Posterior cingulate gyrus (tissue), 11 donors: ENCODE results near the gene GABBR2.
"Not testable (repeated sequence)": the region's sequence is repeated elsewhere in the genome, so short reads cannot be mapped to it uniquely, and the experiment has no call there.

Experiments
- DNase-seq, 10 donors: peaks; one replicate each; pipeline versions ENCODE4 v3.0.0 to v3.0.0-alpha.2; 2020 to 2021; ENCODE audit warnings: mixed read lengths in 3 of 10
- intact Hi-C: fragments of 100-400 bp; cut with DNase I; formaldehyde crosslinking; loops from one replicate; pipeline ENCODE4 v1.15.1; 2023

GABBR2 gene

DNA sequence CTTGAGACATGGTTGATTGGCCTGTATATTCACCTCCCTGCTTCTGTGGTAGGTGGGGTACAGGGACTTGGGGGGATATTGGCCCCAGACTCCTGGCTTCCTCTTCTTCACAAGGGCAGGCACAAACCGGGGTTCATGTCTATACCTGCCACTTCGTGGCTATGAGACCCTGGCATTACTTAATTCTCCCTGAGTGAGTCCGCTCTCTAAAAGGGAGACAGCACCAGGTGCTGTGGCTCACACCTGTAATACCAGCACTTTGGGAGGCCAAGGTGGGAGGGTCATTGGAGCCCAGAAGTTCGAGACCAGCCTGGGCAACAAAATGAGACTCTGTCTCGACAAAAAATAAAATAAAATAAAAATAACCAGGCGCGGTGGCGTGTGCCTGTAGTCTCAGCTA lies 178.5 kb downstream of the GABBR2 start:
- intact Hi-C loops, result no loop called here
- DNase-seq, result no peak

DNA sequence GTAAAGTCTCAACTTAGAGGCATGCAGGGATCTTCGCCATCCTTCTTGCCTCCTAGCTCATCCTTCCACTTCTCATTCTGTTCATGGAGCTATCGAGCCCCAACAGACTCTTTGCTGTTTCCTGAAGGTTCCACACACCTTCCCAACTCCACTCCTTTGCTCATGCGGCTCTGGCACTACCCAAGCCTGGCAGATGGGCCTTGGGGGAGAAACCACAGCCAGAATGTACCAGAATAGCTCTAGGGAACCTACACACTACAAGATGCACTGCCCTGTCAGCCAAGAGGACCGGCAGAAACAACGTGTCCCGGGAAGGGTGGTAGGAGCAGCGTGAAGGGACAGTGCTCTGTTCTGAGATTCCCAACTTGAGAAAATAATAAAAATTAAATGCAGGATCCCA lies 178.9 kb downstream of the GABBR2 start:
- intact Hi-C loops, result no loop called here
- DNase-seq, result peak in 7 of 10 donors; percentile 49 to 92 (median 60)

DNA sequence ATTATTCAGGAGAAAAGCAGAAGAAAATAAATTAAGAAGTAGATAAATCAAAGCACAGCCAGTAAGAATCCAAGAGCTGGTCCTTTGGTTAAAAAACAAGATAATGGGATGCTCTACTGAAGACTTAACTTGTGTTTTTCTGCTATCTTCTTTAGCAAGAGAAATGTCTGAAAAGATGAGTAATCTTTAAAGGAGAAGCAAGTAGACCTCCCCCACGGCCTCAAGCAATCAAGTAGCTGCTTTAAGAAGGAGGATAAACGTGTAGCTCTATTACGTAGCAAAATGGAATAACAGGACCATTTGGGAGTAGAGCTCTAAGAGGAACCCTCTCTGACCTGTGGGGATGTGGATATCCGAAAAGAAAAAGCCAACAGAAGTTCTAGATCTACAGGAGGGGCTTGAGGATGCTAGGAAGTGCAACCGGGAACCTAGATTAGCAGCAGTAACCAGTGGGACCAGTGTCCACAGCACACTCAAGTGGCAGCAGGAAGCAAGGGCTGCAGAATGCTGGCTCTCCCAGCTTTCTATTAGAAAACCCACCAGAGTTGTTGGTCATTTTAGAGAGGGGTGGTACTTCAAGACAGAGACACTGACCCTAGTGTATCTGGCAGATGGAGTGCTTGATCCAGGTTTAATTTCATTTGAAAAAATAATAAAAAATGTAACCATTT lies 185.4 kb downstream of the GABBR2 start:
- intact Hi-C loops, result no loop called here

DNA sequence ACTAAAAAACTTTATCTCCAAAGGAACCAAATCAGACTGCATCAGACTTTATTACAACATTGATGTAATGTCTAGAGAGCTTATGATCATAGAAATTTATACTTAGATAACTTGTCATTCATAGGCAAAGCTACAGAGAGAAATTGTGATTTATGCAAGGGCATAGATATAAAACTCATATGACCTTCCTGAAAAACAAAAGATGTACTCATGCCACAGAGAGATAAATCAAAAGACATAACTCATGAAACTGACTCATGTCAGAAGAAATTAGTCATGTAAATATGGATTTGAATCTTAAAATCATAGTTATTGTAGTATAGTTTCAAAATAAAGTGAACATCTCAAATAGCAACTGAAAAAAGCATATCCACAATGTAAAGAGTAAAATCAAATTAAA lies 186.2 kb downstream of the GABBR2 start:
- intact Hi-C loops, result no loop called here
- DNase-seq, result no peak

More for the DNA sequence above, 185.4 kb downstream of the GABBR2 start:
- DNase-seq, result peak in 1 of 10 donors; percentile 43

DNA sequence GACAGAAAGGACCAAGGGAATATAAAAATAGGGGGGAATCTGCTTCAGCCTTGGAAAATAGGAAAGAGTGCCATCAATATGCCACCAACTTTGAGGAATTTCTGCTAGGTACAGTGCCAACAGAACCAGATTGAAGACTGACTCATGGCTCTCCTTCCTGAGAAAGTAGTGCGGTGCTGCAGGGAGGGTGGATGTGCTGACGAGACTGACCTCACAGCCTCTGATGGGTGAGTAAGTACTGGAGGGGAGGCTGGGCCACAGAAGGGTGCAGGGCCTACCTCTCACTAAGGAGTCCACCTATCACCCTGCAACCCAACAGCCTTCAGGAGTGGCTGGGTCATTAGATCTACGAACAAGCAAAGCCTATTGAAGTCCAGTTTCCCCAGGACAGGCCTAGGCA lies 187.6 kb downstream of the GABBR2 start:
- intact Hi-C loops, result no loop called here
- DNase-seq, result peak in 1 of 10 donors; percentile 72

DNA sequence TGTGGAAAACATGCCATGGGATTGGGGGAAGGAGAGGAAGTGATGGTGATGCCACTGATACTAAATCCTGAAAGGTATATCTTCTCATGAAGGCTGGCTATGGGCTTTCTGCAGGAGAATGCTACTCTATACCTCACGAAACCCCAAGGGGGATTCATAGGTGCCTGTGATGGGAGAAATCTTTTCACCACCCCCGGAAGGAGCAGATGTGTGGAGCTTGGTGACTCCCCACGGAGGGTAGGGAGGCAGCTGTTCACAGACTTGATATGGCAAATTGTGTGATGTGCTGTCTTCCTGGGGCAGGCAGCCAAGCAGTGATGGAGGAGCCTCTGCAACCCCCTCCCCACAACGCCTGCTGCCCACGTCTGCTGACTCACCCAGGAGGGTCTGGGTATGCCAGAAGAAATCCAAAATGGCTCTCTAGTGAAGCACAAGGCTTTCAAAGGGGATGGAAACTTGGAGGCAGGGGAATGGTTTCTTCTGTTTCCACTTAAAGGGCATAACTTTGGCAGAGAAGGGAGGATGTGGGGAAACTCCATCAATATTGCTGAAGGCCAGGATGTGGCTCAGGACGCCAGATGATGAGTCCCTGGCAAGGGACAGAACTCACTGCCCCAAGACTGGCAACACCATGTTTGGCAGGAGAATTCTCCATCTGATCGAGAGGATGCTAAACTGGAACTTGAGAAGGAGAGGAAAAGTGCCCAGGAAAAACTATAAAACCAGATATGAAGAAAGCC lies 188.3 kb downstream of the GABBR2 start:
- intact Hi-C loops, result no loop called here
- DNase-seq, result peak in 1 of 10 donors; percentile 85

DNA sequence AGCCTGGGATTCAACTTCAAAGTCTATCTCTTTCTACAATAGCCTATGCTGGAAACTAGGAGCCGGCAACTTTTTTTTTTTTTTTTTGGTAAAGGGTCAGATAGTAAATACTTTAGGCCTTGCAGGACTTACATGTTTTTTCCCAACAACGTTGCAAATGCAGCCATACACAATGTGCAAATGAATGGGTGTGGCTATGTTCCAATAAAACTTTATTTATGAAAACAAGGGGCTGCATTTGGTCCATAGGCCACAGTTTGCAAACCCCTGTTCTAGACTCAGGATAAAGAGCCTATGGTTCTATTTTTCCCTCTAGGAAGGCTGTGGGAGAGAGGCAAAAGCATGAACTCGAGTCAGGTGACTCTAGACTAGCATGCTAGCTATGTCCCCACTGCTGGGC lies 189.1 kb downstream of the GABBR2 start:
- no peak for DNase-seq

DNA sequence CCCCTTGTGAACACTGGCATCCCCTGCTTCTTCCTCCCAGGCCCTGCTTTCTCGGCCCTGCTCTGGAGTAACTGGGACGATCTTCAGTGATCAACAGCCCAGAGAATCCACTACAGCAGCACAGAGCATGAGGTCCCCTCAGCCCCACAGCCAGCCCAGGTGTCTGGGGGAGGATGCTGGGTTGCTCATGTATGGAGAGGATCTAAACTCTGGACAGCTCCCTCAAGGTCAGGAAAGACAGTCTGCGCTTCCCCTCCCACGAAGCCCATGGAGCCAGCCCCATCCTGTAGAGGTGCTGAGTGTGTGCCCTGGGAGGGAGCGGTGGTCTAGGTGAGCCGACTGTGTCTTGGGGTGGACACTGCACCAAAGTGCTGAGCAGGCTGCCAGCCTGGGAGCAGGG lies 190.2 kb downstream of the GABBR2 start:
- peak in 1 of 10 donors; percentile 68 for DNase-seq
- intact Hi-C loops, result no loop called here

More for the DNA sequence above, 189.1 kb downstream of the GABBR2 start:
- intact Hi-C loops, result no loop called here

DNA sequence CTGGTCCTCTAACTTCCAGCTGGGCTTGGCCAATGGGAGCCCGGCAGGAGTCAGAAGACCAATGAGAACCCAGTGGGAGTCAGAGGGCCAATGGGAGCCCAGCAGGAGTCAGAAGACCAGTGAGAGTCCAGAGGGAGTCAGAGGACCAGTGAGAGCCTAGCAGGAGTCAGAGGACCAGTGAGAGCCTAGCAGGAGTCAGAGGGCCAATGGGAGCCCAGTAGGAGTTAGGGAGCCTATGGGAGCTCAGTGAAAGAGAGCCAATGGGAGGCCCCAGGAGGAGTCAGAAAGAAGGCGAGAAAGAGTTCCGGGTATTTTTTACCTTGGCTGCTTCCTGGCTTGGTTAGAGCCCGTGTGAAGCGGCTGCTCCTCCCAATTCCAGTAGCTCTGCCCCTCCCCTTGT lies 191.0 kb downstream of the GABBR2 start:
- intact Hi-C loops, result no loop called here
- no peak for DNase-seq

DNA sequence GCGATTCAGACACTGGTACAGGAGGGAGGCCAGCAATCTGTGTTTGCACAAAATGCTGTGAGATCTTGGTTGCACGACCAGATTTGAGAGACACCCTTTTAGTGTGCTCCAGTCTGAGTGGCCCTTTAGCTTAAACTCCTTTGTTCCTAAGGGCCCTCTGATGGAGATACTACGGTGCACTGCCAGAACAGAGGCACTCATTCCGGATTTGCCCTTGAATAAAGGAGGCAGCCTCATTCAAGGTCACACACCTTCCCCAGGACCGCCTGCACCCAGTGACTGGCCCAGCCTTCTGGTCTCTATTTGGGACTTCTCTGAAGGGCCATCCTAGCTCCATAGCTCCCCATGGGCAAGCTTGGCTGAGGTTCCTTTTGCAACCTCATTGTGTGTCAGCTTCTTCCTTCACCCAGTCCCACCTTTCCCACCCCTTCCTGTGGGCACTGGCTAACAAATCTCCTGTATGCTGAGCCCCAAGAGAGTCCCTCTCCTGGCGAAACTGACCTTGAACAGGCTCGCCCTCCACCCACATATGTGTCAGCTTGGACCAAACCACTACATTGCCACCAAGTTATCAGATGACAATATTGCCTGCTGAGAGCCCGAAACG lies 191.7 kb downstream of the GABBR2 start:
- intact Hi-C loops, result no loop called here
- DNase-seq, result peak in 1 of 10 donors; percentile 8

DNA sequence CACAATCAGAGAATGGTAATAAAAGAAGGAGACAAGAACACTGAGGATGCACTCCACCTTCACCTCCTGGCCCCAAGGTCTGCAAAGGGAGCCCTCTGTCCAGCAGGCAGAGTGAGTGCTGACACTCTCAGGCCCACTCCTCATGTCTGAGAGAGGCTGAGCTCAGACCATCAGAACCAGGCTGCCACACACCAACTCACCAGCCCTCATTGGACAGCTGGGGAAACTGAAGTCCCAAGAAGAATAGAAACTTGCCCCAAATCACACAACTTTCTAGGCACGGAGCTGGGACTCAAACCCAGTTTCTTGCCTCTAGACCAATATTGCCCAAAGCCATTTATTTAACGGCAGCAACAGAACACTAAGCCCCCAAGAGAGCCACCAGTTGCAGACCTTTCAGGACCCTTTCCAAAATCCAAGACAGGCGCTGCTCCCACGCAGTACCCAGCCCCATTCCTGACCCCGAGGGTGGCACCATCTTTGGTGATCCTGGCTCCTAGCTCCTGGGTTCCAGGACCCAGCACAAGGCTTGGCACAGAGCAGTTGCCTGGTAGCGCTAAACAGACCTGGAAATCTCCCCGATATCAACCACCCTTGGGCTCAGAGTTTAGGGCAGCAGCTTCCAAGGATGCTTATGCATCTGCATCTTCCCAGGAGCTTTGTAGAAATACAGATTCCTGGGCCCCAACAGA lies 192.4 kb downstream of the GABBR2 start:
- intact Hi-C loops, result no loop called here
- peak in 1 of 10 donors; percentile 27 for DNase-seq

DNA sequence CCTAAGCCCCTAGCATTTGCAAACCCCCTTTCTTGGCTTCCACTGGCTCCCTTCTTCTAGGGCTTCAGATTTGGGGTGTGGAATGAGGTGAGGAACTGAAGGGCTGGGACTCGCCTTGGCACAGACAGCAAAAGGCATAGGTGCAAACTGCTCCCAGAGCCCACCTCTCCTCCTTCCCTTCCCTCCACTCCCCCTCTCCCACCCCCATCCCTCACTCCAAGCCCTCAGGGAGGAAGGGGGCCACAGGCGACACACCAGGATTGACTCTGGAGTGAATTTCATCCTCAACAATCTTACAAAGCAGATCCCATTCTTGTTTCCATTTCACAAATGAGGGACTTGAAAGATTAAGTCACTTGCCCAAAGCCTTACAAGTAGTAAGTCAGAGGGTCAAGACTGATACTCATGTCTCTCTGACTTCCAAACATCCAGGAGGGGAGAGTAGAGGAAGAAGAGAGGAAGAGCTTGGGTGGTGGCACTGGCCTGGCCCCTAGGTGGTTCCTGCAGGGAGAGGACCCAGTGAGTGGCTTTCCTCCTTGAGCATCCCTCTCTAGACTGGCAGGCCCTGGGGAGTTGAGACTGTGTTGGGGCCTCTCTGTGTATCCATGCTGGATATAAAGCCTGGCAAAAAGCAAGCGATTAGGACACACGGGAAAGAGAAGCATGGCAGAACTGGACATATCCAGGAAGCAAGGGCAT lies 193.1 kb downstream of the GABBR2 start:
- DNase-seq, result no peak
- intact Hi-C loops, result no loop called here

DNA sequence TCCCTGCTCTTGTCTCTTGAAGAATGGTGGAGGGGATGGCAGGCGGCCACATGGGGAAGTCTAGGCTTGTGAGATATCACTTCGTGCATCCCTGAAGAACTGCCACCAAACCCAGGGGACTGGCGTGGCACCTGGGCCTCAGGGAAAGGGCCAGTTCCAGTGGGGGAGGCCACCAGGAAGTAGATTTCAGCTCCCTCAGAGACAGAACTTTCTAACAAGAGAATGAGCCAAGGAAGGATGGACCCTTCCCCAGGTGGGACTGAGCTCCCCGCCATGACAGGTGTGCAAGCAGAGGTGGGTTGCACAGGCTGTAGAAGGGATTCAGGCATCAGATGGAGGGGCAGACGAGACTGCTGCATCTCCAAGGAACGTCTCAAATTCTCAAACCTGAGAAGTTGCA lies 193.9 kb downstream of the GABBR2 start:
- intact Hi-C loops, result no loop called here
- DNase-seq, result peak in 1 of 10 donors; percentile 21

DNA sequence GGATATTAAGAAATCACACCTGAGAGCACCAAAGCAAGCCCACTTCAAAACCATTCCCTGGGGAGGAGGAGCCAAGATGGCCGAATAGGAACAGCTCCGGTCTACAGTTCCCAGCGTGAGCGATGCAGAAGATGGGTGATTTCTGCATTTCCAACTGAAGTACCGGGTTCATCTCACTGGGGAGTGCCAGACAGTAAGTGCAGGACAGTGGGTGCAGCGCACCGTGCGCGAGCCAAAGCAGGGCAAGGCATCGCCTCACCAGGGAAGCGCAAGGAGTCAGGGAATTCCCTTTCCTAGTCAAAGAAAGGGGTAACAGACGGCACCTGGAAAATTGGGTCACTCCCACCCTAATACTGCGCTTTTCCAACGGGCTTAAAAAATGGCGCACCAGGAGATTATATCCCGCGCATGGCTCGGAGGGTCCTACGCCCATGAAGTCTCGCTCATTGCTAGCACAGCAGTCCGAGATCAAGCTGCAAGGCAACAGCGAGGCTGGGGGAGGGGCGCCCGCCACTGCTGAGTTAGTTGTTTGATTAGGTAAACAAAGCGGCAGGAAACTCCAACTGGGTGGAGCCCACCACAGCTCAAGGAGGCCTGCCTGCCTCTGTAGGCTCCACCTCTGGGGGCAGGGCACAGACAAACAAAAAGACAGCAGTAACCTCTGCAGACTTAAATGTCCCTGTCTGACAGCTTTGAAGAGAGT lies 200.4 kb downstream of the GABBR2 start:
- intact Hi-C loops, result not testable (repeated sequence)
- peak in 1 of 10 donors; percentile 69 for DNase-seq

DNA sequence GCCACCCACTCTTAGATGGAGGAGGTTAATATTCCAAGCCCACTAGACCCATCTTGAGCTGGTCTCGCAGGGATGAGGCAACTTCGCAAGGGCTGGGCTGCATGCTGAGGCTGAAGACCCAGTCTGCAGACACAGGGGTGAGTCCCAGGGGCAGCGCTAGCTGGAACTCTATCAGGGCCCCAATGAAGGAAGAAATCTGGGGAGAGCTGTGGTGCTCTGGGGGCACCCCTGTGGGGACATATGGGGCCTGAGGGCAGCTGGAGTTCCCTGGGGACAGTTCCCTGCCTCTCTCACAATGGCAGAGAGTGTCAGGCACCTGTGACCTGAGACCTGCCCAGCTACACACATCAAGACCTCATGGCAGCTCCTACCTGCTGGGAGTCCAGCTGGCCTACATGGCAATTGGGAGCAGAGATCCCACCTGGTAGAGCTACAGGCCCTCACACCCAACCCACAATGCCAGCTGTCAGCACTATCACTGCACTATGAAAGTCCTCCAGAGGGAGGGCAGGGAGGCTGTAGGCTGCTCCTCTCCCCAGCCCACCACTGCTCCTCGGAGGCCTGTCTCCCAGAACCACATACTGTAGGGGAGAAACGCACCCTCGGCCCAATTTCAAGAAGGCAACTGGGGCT lies 202.2 kb downstream of the GABBR2 start:
- peak in 1 of 10 donors; percentile 81 for DNase-seq
- intact Hi-C loops, result no loop called here

DNA sequence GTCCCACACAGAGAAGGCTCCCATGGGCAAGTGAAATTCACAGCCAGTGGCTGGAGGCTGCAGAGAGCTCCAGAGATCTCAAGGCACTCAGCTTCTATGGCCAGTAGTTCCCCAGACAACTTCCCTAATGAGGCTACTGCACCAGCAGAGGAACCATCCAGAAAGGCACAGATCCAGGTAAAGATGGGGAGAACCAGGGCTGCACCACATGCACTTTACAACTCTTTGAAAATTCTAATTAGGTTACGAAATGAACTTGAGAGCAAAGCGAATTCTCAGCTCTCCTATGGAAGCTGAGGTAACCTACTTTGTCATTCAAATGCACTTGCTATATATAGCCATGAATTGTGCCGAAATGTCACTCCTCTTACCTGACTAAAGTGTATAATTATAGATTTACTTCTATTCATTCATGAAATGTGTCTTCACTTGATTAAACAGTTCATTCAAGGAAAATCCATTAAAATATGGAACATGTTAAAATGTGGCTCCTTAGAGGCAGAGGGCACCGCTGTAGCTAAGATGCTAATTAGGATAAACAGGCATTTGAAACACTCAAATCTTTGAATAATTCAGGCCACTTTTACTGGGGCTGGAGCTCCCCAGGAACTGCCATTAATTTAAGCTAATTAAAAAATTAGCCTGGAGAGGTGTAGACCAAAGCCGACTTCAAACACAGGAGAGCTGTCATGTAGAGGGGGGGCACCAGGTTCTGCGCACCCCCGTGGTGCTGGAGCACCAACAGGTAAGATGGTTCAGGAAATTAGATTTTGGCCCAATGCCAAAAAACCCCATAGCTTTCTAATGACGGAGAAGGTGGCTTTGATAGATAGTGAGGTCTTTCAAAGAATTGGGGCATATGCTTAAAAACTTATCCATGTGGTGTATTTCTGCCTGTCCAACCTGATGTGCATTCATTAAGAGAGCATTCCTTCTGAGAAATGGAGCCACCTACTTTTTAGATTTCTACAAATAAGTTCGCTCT lies 204.1 kb downstream of the GABBR2 start:
- intact Hi-C loops, result no loop called here
- no peak for DNase-seq

DNA sequence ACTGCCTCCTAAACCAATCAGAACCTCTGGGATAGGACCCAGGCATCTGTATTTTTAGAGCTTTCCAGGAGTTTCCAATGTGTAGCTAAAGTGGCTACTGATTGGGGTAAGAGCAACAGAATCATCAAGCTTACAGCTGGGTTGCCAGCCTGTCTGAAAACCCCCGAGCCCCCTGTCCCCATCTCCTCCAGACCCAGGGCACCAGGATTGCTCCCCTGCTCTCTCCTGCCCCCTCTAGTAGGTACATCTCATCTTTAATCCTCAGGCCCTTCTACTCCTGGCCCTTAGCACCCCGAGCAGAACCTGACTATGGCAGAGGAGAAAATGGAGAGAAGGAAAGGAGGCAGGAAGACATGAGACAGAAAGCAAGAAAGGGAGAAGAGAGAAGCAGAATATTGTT lies 204.9 kb downstream of the GABBR2 start:
- intact Hi-C loops, result no loop called here
- no peak for DNase-seq

DNA sequence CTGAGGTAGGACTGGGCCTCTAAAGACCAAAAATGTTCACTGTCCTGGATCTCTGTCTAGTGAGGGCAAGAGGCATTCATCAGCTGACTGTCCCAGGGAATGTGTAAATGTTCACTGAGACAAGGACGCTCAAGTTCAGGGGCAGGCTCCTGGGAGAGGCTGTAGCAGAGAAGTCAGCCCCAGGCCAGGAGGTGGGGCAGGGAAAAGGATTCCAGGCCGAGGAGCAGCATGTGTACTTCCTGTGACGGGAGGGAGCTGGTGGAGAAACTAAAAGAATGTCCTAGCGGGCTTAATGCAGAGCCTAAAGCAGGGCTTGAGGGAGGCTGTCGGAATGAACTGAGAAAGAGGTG lies 205.8 kb downstream of the GABBR2 start:
- no peak for DNase-seq
- intact Hi-C loops, result no loop called here
